Measurements from ENCODE around the gene RNF225.
"Not testable (repeated sequence)": the region's sequence is repeated elsewhere in the genome, so short reads cannot be mapped to it uniquely, and the experiment has no call there.

RNF225 gene

GRCh38 chr19:58400916-58401839, 5.7 kb downstream of the RNF225 start:
- DNase-seq (ENCODE audit: low spot score) = peak; percentile 99
- no peak for TF ChIP-seq CTCF (IDR thresholded peaks at IDR 0.05; ENCODE audit: borderline replicate concordance, control extremely low read depth, extremely low read depth, insufficient read depth, missing control alignments)
- in situ Hi-C loops (cut with MboI; ENCODE audit: low sequenced_read_pairs, unreplicated experiment) = no loop called here

- no peak for DNase-seq (ENCODE audit: low spot score)
- no peak for TF ChIP-seq CTCF (IDR thresholded peaks at IDR 0.05; ENCODE audit: borderline replicate concordance, control extremely low read depth, extremely low read depth, insufficient read depth, missing control alignments)
- in situ Hi-C loops (cut with MboI; ENCODE audit: low sequenced_read_pairs, unreplicated experiment) = no loop called here
Observed at GRCh38 chr19:58401840-58402421, 6.5 kb downstream of the RNF225 start.

- DNase-seq (ENCODE audit: low spot score); in situ Hi-C loops (cut with MboI; ENCODE audit: low sequenced_read_pairs, unreplicated experiment): not testable (repeated sequence)
Observed at GRCh38 chr19:58403920-58404478, 8.5 kb downstream of the RNF225 start.

GRCh38 chr19:58406818-58407657, 11.6 kb downstream of the RNF225 start:
- in situ Hi-C loops (cut with MboI; ENCODE audit: low sequenced_read_pairs, unreplicated experiment) = no loop called here

GRCh38 chr19:58407658-58408151, 12.2 kb downstream of the RNF225 start:
- in situ Hi-C loops (cut with MboI; ENCODE audit: low sequenced_read_pairs, unreplicated experiment) = no loop called here
- TF ChIP-seq CTCF (IDR thresholded peaks at IDR 0.05; ENCODE audit: borderline replicate concordance, control extremely low read depth, extremely low read depth, insufficient read depth, missing control alignments) = no peak
- DNase-seq (ENCODE audit: low spot score) = no peak

More at GRCh38 chr19:58406818-58407657, 11.6 kb downstream of the RNF225 start:
- DNase-seq (ENCODE audit: low spot score) = no peak
- peak; percentile 7 for TF ChIP-seq CTCF (IDR thresholded peaks at IDR 0.05; ENCODE audit: borderline replicate concordance, control extremely low read depth, extremely low read depth, insufficient read depth, missing control alignments)

- in situ Hi-C loops (cut with MboI; ENCODE audit: low sequenced_read_pairs, unreplicated experiment) = no loop called here
- peak; percentile 97 for DNase-seq (ENCODE audit: low spot score)
- no peak for TF ChIP-seq CTCF (IDR thresholded peaks at IDR 0.05; ENCODE audit: borderline replicate concordance, control extremely low read depth, extremely low read depth, insufficient read depth, missing control alignments)
Observed at GRCh38 chr19:58408152-58409009, 12.9 kb downstream of the RNF225 start, which contains the start of gene ZNF584. Gene ZNF584 (plus strand): TSS chr19:58408649. CDS start chr19:58409148, 499 bp downstream.
